OCI-LY1 (cell line): ENCODE measurements around the gene PCBD1.
"Not testable (repeated sequence)": the region's sequence is repeated elsewhere in the genome, so short reads cannot be mapped to it uniquely, and the experiment has no call there.

ENCODE experiments used
- H2AFZ ChIP-seq: fragments of 200-600 bp; sonication (generic), shearing (Covaris generic); 2 replicates; pipeline ENCODE4 v1.6.0; 2014; ENCODE audit warnings: antibody characterized with exemption, mild to moderate bottlenecking, low read length
- H3F3A ChIP-seq: fragments of 200-600 bp; sonication (generic), shearing (Covaris generic); 2 replicates; pipeline ENCODE4 v1.6.0; 2014; ENCODE audit warnings: mild to moderate bottlenecking, antibody characterized with exemption, low read length, moderate library complexity; ENCODE audit not compliant: insufficient read depth
- H3K27ac ChIP-seq: fragments of 200-600 bp; sonication (generic); 2 replicates; pipeline ENCODE4 v1.5.1; 2014; ENCODE audit warnings: low read length, mixed run types, mild to moderate bottlenecking, low read depth; ENCODE audit not compliant: poor library complexity, severe bottlenecking
- H3K27me3 ChIP-seq: fragments of 200-600 bp; sonication (generic); 2 replicates; pipeline ENCODE4 v1.6.0; 2014; ENCODE audit warnings: antibody characterized with exemption, mild to moderate bottlenecking, low read length, moderate library complexity; ENCODE audit not compliant: insufficient read depth
- H3K36me3 ChIP-seq: fragments of 200-600 bp; sonication (generic); 2 replicates; pipeline ENCODE4 v1.6.1; 2014; ENCODE audit warnings: mild to moderate bottlenecking, antibody characterized with exemption, low read length, moderate library complexity, mixed read lengths; ENCODE audit not compliant: insufficient read depth
- H3K4me1 ChIP-seq: fragments of 200-600 bp; sonication (generic); 2 replicates; pipeline ENCODE4 v1.5.1; 2014; ENCODE audit warnings: mild to moderate bottlenecking, low read length, moderate library complexity; ENCODE audit not compliant: insufficient read depth, severe bottlenecking
- H3K4me2 ChIP-seq: fragments of 200-600 bp; sonication (generic), shearing (Covaris generic); 2 replicates; pipeline ENCODE4 v1.6.1; 2014; ENCODE audit warnings: low read length
- H3K4me3 ChIP-seq: fragments of 200-600 bp; sonication (generic); 2 replicates; pipeline ENCODE4 v1.5.1; 2014; ENCODE audit warnings: low read length, low read depth, mild to moderate bottlenecking, mixed read lengths; ENCODE audit not compliant: poor library complexity, severe bottlenecking
- H3K79me2 ChIP-seq: fragments of 200-600 bp; shearing (Covaris generic); 2 replicates; pipeline ENCODE4 v1.6.1; 2016; ENCODE audit warnings: mixed run types, low read length, mixed read lengths; ENCODE audit not compliant: insufficient read depth
- H3K9ac ChIP-seq: fragments of 200-600 bp; sonication (generic), shearing (Covaris generic); 2 replicates; pipeline ENCODE4 v1.6.1; 2014; ENCODE audit warnings: mild to moderate bottlenecking, low read length, mixed read lengths
- H3K9me2 ChIP-seq: fragments of 200-600 bp; sonication (generic), shearing (Covaris generic); 2 replicates; pipeline ENCODE4 v1.6.1; 2014; ENCODE audit warnings: low read depth, mild to moderate bottlenecking, low read length, mixed read lengths
- H3K9me3 ChIP-seq: fragments of 200-600 bp; shearing (Covaris generic); 2 replicates; pipeline ENCODE4 v1.6.1; 2014; ENCODE audit warnings: low read length, mixed read lengths
- H4K20me1 ChIP-seq: fragments of 200-600 bp; sonication (generic), shearing (Covaris generic); 2 replicates; pipeline ENCODE4 v1.6.0; 2016; ENCODE audit warnings: mild to moderate bottlenecking, low read length; ENCODE audit not compliant: insufficient read depth
- CTCF ChIP-seq: fragments of 200-600 bp; sonication (generic), shearing (Covaris generic); IDR thresholded peaks from 2 replicates; pipeline ENCODE4 v1.5.1; 2017; ENCODE audit warnings: mild to moderate bottlenecking, antibody characterized with exemption, low read length, moderate library complexity, mixed read lengths
- EZH2 ChIP-seq: fragments of 200-600 bp; sonication (generic), shearing (Covaris generic); IDR thresholded peaks from 2 replicates; pipeline ENCODE4 v1.8.0; 2017; ENCODE audit warnings: borderline replicate concordance, mixed run types, mild to moderate bottlenecking, antibody characterized with exemption, low read length, moderate library complexity, mixed read lengths

Gene PCBD1

GRCh38 chr10:70866424-70866823 is 21.9 kb downstream of the PCBD1 start:
- H4K20me1 ChIP-seq = no peaks in the 10 kb centered on the region
- no peak overlapping the region for H3K9ac ChIP-seq
- no peak for TF ChIP-seq CTCF
- no peak for TF ChIP-seq EZH2

GRCh38 chr10:70864935-70865334 is 23.4 kb downstream of the PCBD1 start:
- Histone ChIP-seq H3K27me3 (no peaks in the 10 kb centered on the region), H3K4me1 (peaks cover 3% of the 10 kb centered on the region), H3K4me3 (no peak overlapping the region), H3K79me2 (no peaks in the 10 kb centered on the region), H4K20me1 (no peaks in the 10 kb centered on the region), H3K9ac (no peak overlapping the region), H3K36me3 (0 out of 2 replicates have a peak, but pooled peaks cover 3% of the 10 kb centered on the region), H3K4me2 (no peak overlapping the region), H3K9me2 (no peaks in the 10 kb centered on the region), H2AFZ (no peak overlapping the region), H3K9me3 (no peaks in the 10 kb centered on the region), H3K27ac (no peak overlapping the region), H3F3A (no peaks in the 10 kb centered on the region)
- no peak for TF ChIP-seq EZH2
- TF ChIP-seq CTCF = no peak

More at GRCh38 chr10:70866424-70866823, 21.9 kb downstream of the PCBD1 start:
- Histone ChIP-seq H2AFZ (no peak overlapping the region), H3K27me3 (no peaks in the 10 kb centered on the region), H3K79me2 (no peaks in the 10 kb centered on the region), H3F3A (no peaks in the 10 kb centered on the region), H3K36me3 (no peaks in the 10 kb centered on the region), H3K4me2 (no peak overlapping the region), H3K27ac (no peak overlapping the region), H3K9me3 (no peaks in the 10 kb centered on the region), H3K4me3 (no peak overlapping the region), H3K4me1 (peaks cover 3% of the 10 kb centered on the region), H3K9me2 (no peaks in the 10 kb centered on the region)

GRCh38 chr10:70863470-70864160 is 24.8 kb downstream of the PCBD1 start:
- TF ChIP-seq CTCF (no peak), EZH2 (no peak)
- no peaks in the 10 kb centered on the region for H3K79me2 ChIP-seq
- H3K27me3 ChIP-seq = no peaks in the 10 kb centered on the region
- no peak overlapping the region for H3K4me2 ChIP-seq
- H3K9ac ChIP-seq = no peak overlapping the region
- H3K36me3 ChIP-seq = peaks cover 6% of the 10 kb centered on the region; the same call in 1 of the 2 replicates
- H3K4me1 ChIP-seq = peaks cover 3% of the 10 kb centered on the region
- no peak overlapping the region for H2AFZ ChIP-seq
- H4K20me1 ChIP-seq = no peaks in the 10 kb centered on the region
- H3K27ac ChIP-seq = no peak overlapping the region
- H3K9me3 ChIP-seq = no peaks in the 10 kb centered on the region
- H3K4me3 ChIP-seq = no peak overlapping the region
- no peaks in the 10 kb centered on the region for H3F3A ChIP-seq
- H3K9me2 ChIP-seq = no peaks in the 10 kb centered on the region

GRCh38 chr10:70861495-70862197 is 26.7 kb downstream of the PCBD1 start:
- H3F3A ChIP-seq, H3K4me2 ChIP-seq, H4K20me1 ChIP-seq, H3K27ac ChIP-seq, H3K27me3 ChIP-seq, H3K79me2 ChIP-seq, H3K9me3 ChIP-seq, H3K4me3 ChIP-seq, H3K36me3 ChIP-seq, H3K9ac ChIP-seq, H3K9me2 ChIP-seq, H3K4me1 ChIP-seq, H2AFZ ChIP-seq: not testable (repeated sequence)
